DMS153 treated with DMSO at 0.1 percent for 48 hours (cell line): ENCODE data around the gene NOL8.

Source experiments
- DNase-seq: peaks from one replicate; lab custom pipeline; 2025; ENCODE audit not compliant: unreplicated experiment; lab: John Stamatoyannopoulos, UW

NOL8 gene

GRCh38 chr9:92325269-92325990 is at the start of gene NOL8, which contains the start of gene CENPP:
TSS of gene NOL8 (minus strand) at chr9:92325350. CDS start at chr9:92324161, 1,189 bp downstream.
TSS of gene CENPP (plus strand) at chr9:92325953.
- DNase-seq, result peak; percentile 86

- no peak for DNase-seq
These were observed 48.0 kb upstream of the NOL8 start for GRCh38 chr9:92373167-92373566.

- no peak for DNase-seq
These were observed 43.9 kb upstream of the NOL8 start for GRCh38 chr9:92369075-92369474.

- no peak for DNase-seq
These were observed 34.9 kb upstream of the NOL8 start for GRCh38 chr9:92360083-92360482.

- DNase-seq, result no peak
These were observed 34.3 kb upstream of the NOL8 start for GRCh38 chr9:92359394-92359995.

- DNase-seq, result no peak
These were observed 27.9 kb upstream of the NOL8 start for GRCh38 chr9:92353051-92353450.

GRCh38 chr9:92350740-92351133 is 25.6 kb upstream of the NOL8 start:
- no peak for DNase-seq

GRCh38 chr9:92349771-92350739 is 24.9 kb upstream of the NOL8 start:
- DNase-seq, result no peak

GRCh38 chr9:92345582-92345981 is 20.4 kb upstream of the NOL8 start:
- no peak for DNase-seq

GRCh38 chr9:92342825-92343488 is 17.8 kb upstream of the NOL8 start:
- no peak for DNase-seq

- no peak for DNase-seq
These were observed 16.4 kb upstream of the NOL8 start for GRCh38 chr9:92341578-92341977.

GRCh38 chr9:92333282-92333634 is 8.1 kb upstream of the NOL8 start:
- no peak for DNase-seq

- DNase-seq, result no peak
These were observed 7.6 kb upstream of the NOL8 start for GRCh38 chr9:92332577-92333281.

- DNase-seq, result no peak
These were observed 3.1 kb upstream of the NOL8 start for GRCh38 chr9:92328225-92328624.

GRCh38 chr9:92327283-92327850 is 2.2 kb upstream of the NOL8 start:
- DNase-seq, result no peak

- DNase-seq, result no peak
These were observed 896 bp upstream of the NOL8 start for GRCh38 chr9:92325991-92326500.

GRCh38 chr9:92324889-92325268 is 271 bp downstream of the NOL8 start:
- no peak for DNase-seq

- DNase-seq, result no peak
These were observed 719 bp downstream of the NOL8 start for GRCh38 chr9:92324431-92324830.

GRCh38 chr9:92315456-92315855 is 9.7 kb downstream of the NOL8 start:
- DNase-seq, result no peak

- DNase-seq, result no peak
These were observed 11.5 kb downstream of the NOL8 start for GRCh38 chr9:92313624-92314012.
